ENCODE data around the gene COX15. TPM values are rescaled to one million over a fixed set of nuclear protein-coding genes. Genes with fewer than 3 reads are reported as not detected.

COX15 gene
- total and polyA plus RNA-seq, 10 donors, result 14.1 to 51.1 (median 34.3) TPM

- H3K4me3 ChIP-seq, result no peak overlapping the region
- WGBS, 5 donors, result 93 to 97% (median 96%) methylated on average over 3 of the region's 3 CpGs
- no peak for DNase-seq
- peaks cover 0 to 94% (median 46%) of the 10 kb centered on the region in 6 donors for H3K36me3 ChIP-seq
- no peaks in the 10 kb centered on the region for H3K4me1 ChIP-seq
- intact Hi-C loops (cut with DNase I; ENCODE audit: low total_unique reads), result no loop called here
- H3K27me3 ChIP-seq (replicated peaks in 1 of 7), result no peaks in the 10 kb centered on the region
- TF ChIP-seq POLR2AphosphoS5 (IDR thresholded peaks at IDR 0.05) (no peak), CTCF (IDR thresholded peaks at IDR 0.05 in 8 of 11, conservative IDR thresholded peaks at IDR 0.05 in 3 of 11) (no peak), POLR2A (IDR thresholded peaks at IDR 0.05) (no peak)
- no peak overlapping the region for H3K27ac ChIP-seq
- H3K9me3 ChIP-seq, result no peaks in the 10 kb centered on the region
These were observed 37.9 kb downstream of the COX15 start for GRCh38 chr10:99693933-99694583.

GRCh38 chr10:99689461-99689860 is 42.5 kb downstream of the COX15 start:
- peaks cover 0 to 65% (median 18%) of the 10 kb centered on the region in 6 donors for H3K36me3 ChIP-seq

GRCh38 chr10:99685597-99685967 is 46.3 kb downstream of the COX15 start:
- Histone ChIP-seq H3K36me3 (peaks cover 0 to 47% (median 3%) of the 10 kb centered on the region in 6 donors), H3K27ac (peak overlapping the region in 6 of 8 donors; percentile 43 to 77 (median 57)), H3K9me3 (no peaks in the 10 kb centered on the region), H3K4me3 (no peak overlapping the region), H3K4me1 (peaks cover 0 to 19% (median 8%) of the 10 kb centered on the region in 6 donors), H3K27me3 (replicated peaks in 1 of 7) (no peaks in the 10 kb centered on the region)
- intact Hi-C loops (cut with DNase I; ENCODE audit: low total_unique reads), result no loop called here
- no peak for DNase-seq
- 27 to 45% (median 34%) methylated on average over 2 of the region's 2 CpGs for WGBS, 5 donors
- TF ChIP-seq POLR2A (IDR thresholded peaks at IDR 0.05) (no peak), CTCF (IDR thresholded peaks at IDR 0.05 in 8 of 11, conservative IDR thresholded peaks at IDR 0.05 in 3 of 11) (no peak), POLR2AphosphoS5 (IDR thresholded peaks at IDR 0.05) (no peak)

More at GRCh38 chr10:99689461-99689860, 42.5 kb downstream of the COX15 start:
- Histone ChIP-seq H3K27me3 (replicated peaks in 1 of 7) (no peaks in the 10 kb centered on the region), H3K4me3 (no peak overlapping the region), H3K9me3 (no peaks in the 10 kb centered on the region), H3K4me1 (peaks cover 0 to 19% (median 8%) of the 10 kb centered on the region in 6 donors), H3K27ac (no peak overlapping the region)
- 93 to 100% (median 96%) methylated on average over 1 of the region's 1 CpG for WGBS, 5 donors
- TF ChIP-seq POLR2A (IDR thresholded peaks at IDR 0.05) (no peak), CTCF (IDR thresholded peaks at IDR 0.05 in 8 of 11, conservative IDR thresholded peaks at IDR 0.05 in 3 of 11) (no peak), POLR2AphosphoS5 (IDR thresholded peaks at IDR 0.05) (no peak)
- no peak for DNase-seq
- intact Hi-C loops (cut with DNase I; ENCODE audit: low total_unique reads), result no loop called here

GRCh38 chr10:99682752-99683151 is 49.2 kb downstream of the COX15 start:
- Histone ChIP-seq H3K4me3 (no peak overlapping the region), H3K4me1 (peaks cover 0 to 19% (median 8%) of the 10 kb centered on the region in 6 donors), H3K36me3 (peaks cover 0 to 44% (median 9%) of the 10 kb centered on the region in 6 donors), H3K27ac (no peak overlapping the region), H3K9me3 (no peaks in the 10 kb centered on the region), H3K27me3 (replicated peaks in 1 of 7) (no peaks in the 10 kb centered on the region)
- intact Hi-C loops (cut with DNase I; ENCODE audit: low total_unique reads), result no loop called here
- 60 to 72% (median 66%) methylated on average over 1 of the region's 1 CpG for WGBS, 5 donors
- no peak for DNase-seq
- TF ChIP-seq CTCF (IDR thresholded peaks at IDR 0.05 in 8 of 11, conservative IDR thresholded peaks at IDR 0.05 in 3 of 11) (no peak), POLR2AphosphoS5 (IDR thresholded peaks at IDR 0.05) (no peak), POLR2A (IDR thresholded peaks at IDR 0.05) (no peak)
